Calu3 (cell line): ENCODE results near the gene MINDY2. TPM values are rescaled to one million over a fixed set of nuclear protein-coding genes. Genes with fewer than 3 reads are reported as not detected.

Experiments used
- BruUV-seq: library from RNA; stranded (reverse); fragments of 400-500 nt; replicated peaks from 2 replicates; lab custom pipeline; 2021; lab: Mats Ljungman, UMichigan
- CTCF ChIA-PET: fragments of 300-600 bp; sonication (Branson Sonifier 250); formaldehyde crosslinking; loops from one replicate; lab custom pipeline; 2022; ENCODE audit warnings: antibody characterized with exemption; lab: Charles Lee
- DNase-seq: peaks from one replicate; pipeline ENCODE4 v3.0.0; 2022
- H3K27ac Mint-ChIP-seq: one replicate; pipeline ENCODE4 v1.8.0; 2022; ENCODE audit warnings: mixed read lengths; ENCODE audit not compliant: unreplicated experiment
- H3K27me3 Mint-ChIP-seq: one replicate; pipeline ENCODE4 v1.8.0; 2022; ENCODE audit warnings: mixed read lengths; ENCODE audit not compliant: unreplicated experiment
- H3K36me3 Mint-ChIP-seq: one replicate; pipeline ENCODE4 v1.8.0; 2022; ENCODE audit warnings: mild to moderate bottlenecking, moderate library complexity, mixed read lengths; ENCODE audit not compliant: insufficient read depth, unreplicated experiment
- H3K4me1 Mint-ChIP-seq: one replicate; pipeline ENCODE4 v1.8.0; 2022; ENCODE audit warnings: mild to moderate bottlenecking, low read depth, mixed read lengths; ENCODE audit not compliant: unreplicated experiment
- H3K4me3 Mint-ChIP-seq: one replicate; pipeline ENCODE4 v1.8.0; 2022; ENCODE audit warnings: mild to moderate bottlenecking, low read depth, moderate library complexity, mixed read lengths; ENCODE audit not compliant: unreplicated experiment
- H3K9me3 Mint-ChIP-seq: one replicate; pipeline ENCODE4 v1.8.0; 2022; ENCODE audit warnings: low read depth, mixed read lengths; ENCODE audit not compliant: unreplicated experiment
- intact Hi-C: fragments of 100-400 bp; cut with micrococcal nuclease; formaldehyde crosslinking; loops from one replicate; pipeline ENCODE4 v1.10.0; 2022; ENCODE audit not compliant: unreplicated experiment
- total RNA-seq: library from RNA; stranded (reverse); gene quantifications from 2 replicates; pipeline ENCODE4 v1.2.3, GENCODE V29; 2022
- TF ChIP-seq, protein P1 (sequence below): fragments of 200-600 bp; IDR thresholded peaks from one replicate; pipeline ENCODE4 v1.8.0; 2022; ENCODE audit warnings: antibody characterized with exemption; ENCODE audit not compliant: unreplicated experiment

Gene MINDY2
- total RNA-seq, 1 experiment from 2014 or later: 59.0 TPM

DNA sequence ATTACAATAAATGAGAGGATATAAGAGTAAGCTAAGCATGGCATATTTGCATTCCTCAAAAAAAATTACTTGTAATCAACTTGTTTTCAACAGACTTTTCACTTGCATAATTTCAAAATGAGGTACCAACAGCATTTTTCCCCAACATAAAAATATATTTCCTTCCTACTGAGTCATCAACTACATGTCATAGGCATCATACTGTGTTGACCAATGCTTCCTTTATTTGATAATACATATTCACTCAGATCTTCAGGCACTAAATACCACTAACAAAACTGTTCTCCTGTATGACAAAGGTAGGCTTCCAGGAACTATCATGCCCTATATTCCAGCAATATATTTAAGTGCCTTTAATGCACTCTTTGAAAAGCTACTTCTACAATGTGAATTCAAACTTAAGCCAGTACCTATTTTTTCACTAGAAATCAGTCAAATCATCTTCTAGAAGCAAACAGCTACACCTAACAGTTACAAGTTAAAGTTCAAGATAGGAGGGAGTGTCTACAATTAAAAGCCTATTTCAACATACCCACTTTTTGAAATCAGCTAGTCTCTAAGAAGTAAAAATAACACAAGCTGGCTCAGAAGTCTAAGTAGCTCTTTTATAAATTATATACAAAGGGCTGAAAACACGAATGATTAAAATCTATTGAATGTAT lies 32.9 kb upstream of the MINDY2 start:
- intact Hi-C loops: loop anchor here (10.0 kb wide), 1 partner anchor 53 kb away; no protein-coding TSS in a partner anchor
- Mint-ChIP-seq H3K4me3 (no peak overlapping the region), H3K27ac (peak overlapping the region; percentile 60), H3K9me3 (no peaks in the 10 kb centered on the region), H3K36me3 (peaks cover 10% of the 10 kb centered on the region), H3K27me3 (no peaks in the 10 kb centered on the region), H3K4me1 (peaks cover 76% of the 10 kb centered on the region)
- no TSS peak for BruUV-seq
- CTCF ChIA-PET: interaction anchor here (0.9 kb wide), 1 partner anchor 13 kb away, joined by 5 read pairs; no protein-coding TSS in a partner anchor
- no peak for DNase-seq
- TF ChIP-seq, protein P1, sequence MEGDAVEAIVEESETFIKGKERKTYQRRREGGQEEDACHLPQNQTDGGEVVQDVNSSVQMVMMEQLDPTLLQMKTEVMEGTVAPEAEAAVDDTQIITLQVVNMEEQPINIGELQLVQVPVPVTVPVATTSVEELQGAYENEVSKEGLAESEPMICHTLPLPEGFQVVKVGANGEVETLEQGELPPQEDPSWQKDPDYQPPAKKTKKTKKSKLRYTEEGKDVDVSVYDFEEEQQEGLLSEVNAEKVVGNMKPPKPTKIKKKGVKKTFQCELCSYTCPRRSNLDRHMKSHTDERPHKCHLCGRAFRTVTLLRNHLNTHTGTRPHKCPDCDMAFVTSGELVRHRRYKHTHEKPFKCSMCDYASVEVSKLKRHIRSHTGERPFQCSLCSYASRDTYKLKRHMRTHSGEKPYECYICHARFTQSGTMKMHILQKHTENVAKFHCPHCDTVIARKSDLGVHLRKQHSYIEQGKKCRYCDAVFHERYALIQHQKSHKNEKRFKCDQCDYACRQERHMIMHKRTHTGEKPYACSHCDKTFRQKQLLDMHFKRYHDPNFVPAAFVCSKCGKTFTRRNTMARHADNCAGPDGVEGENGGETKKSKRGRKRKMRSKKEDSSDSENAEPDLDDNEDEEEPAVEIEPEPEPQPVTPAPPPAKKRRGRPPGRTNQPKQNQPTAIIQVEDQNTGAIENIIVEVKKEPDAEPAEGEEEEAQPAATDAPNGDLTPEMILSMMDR: no peak

DNA sequence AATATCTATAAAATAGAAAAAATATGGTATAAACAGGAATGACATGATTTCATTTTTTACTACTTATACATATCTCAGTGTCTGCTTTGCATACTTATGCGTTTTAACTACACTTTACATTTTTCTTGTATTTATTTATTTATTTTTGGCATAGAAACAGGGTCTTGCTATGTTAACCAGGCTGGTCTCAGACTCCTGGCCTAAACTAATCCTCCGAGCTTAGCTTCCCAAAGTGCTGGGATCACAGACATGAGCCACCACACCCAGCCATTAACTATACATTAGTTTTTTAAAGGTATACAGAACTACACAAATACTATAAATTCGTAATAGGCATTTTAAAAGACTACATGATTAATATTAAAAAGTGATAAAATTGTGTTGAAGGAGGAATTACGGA lies 30.7 kb upstream of the MINDY2 start:
- Mint-ChIP-seq H3K9me3 (no peaks in the 10 kb centered on the region), H3K36me3 (peaks cover 10% of the 10 kb centered on the region), H3K4me1 (peaks cover 72% of the 10 kb centered on the region), H3K4me3 (no peak overlapping the region), H3K27me3 (no peaks in the 10 kb centered on the region), H3K27ac (no peak overlapping the region)
- intact Hi-C loops: loop anchor here (10.0 kb wide), 1 partner anchor 276 kb away; no protein-coding TSS in a partner anchor
- DNase-seq: no peak
- CTCF ChIA-PET: no interaction called here
- BruUV-seq: no TSS peak
- TF ChIP-seq, protein P1: no peak

DNA sequence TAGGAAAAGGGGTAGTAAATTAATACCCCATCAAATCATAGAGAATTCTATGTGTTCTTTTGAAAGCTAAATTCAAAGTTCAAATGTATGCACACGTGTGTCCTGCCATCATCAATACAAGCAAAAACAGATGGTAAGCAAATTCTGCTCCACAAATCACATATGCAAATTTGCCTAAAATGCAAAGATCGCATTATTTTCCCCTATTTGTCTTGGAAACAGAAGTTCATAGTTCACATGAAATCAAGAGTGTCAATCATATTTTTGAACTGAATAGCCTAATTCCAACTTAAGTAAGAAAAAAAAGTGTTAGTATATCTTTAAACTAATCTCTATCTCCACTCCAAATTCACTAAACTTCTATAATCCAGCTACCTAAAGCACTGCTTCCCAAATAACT lies 30.1 kb upstream of the MINDY2 start:
- Mint-ChIP-seq H3K9me3 (no peaks in the 10 kb centered on the region), H3K4me1 (peaks cover 68% of the 10 kb centered on the region), H3K27ac (peak overlapping the region; percentile 15), H3K4me3 (no peak overlapping the region), H3K27me3 (no peaks in the 10 kb centered on the region), H3K36me3 (peaks cover 10% of the 10 kb centered on the region)
- intact Hi-C loops: loop anchor here (10.0 kb wide), 1 partner anchor 276 kb away; no protein-coding TSS in a partner anchor
- CTCF ChIA-PET: interaction anchor here (0.6 kb wide), 1 partner anchor 9 kb away, joined by 3 read pairs; no protein-coding TSS in a partner anchor
- no TSS peak for BruUV-seq
- TF ChIP-seq, protein P1: no peak
- no peak for DNase-seq

DNA sequence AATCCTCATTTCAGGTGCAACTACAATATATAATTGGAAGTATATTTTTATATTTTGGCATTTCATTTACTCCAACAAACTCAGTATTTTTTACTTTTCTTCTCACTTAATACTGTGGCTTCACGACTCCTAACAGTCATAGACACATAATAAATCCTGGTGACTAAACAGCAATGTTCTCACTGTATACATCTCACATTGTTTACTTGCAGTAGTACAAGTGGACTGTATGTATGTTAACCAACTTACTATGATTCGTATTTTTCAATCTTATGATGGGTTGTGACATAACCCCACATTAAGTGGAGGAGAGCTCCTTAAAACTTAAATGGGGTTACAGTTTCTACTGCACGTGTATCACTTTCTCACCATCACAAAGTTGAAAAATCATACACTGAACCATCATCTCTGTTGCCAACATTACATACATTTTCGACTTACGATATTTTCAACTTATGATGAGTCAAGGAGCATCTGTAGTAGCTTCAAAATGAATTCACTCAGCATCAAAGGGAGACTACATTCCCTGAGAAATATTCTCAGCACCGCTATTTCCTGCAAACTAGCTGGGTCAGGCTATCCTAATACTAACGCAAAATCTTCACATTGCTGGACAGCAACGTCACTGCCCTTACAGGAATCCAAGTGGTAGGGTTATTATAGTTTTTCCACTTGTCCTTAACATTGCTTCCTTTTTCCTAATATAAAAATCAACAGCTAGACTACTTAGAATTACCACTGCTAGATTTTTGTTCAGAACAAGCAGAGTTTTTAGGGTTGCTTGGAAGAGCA lies 28.9 kb upstream of the MINDY2 start:
- TF ChIP-seq, protein P1: no peak
- Mint-ChIP-seq H3K36me3 (peaks cover 10% of the 10 kb centered on the region), H3K4me1 (peaks cover 56% of the 10 kb centered on the region), H3K9me3 (no peaks in the 10 kb centered on the region), H3K27me3 (no peaks in the 10 kb centered on the region), H3K4me3 (peak overlapping the region; percentile 45), H3K27ac (peak overlapping the region; percentile 57)
- DNase-seq: no peak
- no TSS peak for BruUV-seq
- intact Hi-C loops: loop anchor here (10.0 kb wide), 1 partner anchor 277 kb away; no protein-coding TSS in a partner anchor
- CTCF ChIA-PET: interaction anchor here (1.2 to 2.3 kb wide), 4 partner anchors 11 to 29 kb away, joined by 3 to 9 read pairs (median 5); partner anchors contain the start of gene MINDY2
